ENCODE results near the gene UBN1. TPM values are rescaled to one million over a fixed set of nuclear protein-coding genes. Genes with fewer than 3 reads are reported as not detected.

Gene UBN1
- total RNA-seq, 4 donors from 2014 or later: 24.5 to 47.4 (median 29.2) TPM

- no peak for TF ChIP-seq EP300 (IDR thresholded peaks at IDR 0.05)
- TF ChIP-seq, protein P1, sequence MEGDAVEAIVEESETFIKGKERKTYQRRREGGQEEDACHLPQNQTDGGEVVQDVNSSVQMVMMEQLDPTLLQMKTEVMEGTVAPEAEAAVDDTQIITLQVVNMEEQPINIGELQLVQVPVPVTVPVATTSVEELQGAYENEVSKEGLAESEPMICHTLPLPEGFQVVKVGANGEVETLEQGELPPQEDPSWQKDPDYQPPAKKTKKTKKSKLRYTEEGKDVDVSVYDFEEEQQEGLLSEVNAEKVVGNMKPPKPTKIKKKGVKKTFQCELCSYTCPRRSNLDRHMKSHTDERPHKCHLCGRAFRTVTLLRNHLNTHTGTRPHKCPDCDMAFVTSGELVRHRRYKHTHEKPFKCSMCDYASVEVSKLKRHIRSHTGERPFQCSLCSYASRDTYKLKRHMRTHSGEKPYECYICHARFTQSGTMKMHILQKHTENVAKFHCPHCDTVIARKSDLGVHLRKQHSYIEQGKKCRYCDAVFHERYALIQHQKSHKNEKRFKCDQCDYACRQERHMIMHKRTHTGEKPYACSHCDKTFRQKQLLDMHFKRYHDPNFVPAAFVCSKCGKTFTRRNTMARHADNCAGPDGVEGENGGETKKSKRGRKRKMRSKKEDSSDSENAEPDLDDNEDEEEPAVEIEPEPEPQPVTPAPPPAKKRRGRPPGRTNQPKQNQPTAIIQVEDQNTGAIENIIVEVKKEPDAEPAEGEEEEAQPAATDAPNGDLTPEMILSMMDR (IDR thresholded peaks at IDR 0.05): no peak
- TF ChIP-seq POLR2A (IDR thresholded peaks at IDR 0.05): no peak
- H3K27ac ChIP-seq: no peak overlapping the region
- H3K9me3 ChIP-seq: no peaks in the 10 kb centered on the region
- DNase-seq (ENCODE audit: low spot score in 2 of 2): no peak
- peaks cover 2 to 91% (median 23%) of the 10 kb centered on the region in 3 donors for H3K36me3 ChIP-seq
- no peaks in the 10 kb centered on the region for H3K27me3 ChIP-seq
- WGBS, 2 donors: 74 to 77% methylated on average over 5 of the region's 5 CpGs
- H3K4me1 ChIP-seq: peaks cover 0 to 14% (median 11%) of the 10 kb centered on the region in 4 donors
- no peak overlapping the region for H3K4me3 ChIP-seq
Measured at GRCh38 chr16:4840984-4841383, 6.3 kb upstream of the UBN1 start.

DNA sequence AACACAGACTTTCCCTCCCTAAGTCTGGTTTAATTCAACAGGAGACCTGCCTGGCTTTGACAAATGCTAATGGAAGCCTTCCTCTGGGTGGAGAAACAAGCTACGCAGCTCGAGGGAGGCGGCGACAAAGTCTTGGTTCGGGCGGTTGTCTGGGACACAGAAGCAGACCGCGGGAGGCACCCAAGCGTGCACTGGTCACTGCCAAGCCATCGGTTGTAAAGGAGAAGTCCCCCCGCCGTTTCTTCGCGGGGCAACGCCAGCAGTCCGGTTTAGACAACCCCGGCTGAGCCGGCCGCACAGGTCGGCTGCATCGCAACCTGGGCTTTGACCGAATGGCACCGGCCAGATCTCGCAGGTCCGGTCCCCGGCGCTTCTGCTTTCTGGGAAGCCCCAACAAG, 779 bp upstream of the UBN1 start:
- WGBS, 2 donors: 0% methylated on average over 20 to 24 of the region's 27 CpGs
- Histone ChIP-seq H3K27me3 (no peaks in the 10 kb centered on the region), H3K36me3 (peaks cover 0 to 37% (median 9%) of the 10 kb centered on the region in 3 donors), H3K9me3 (no peaks in the 10 kb centered on the region), H3K4me1 (peaks cover 0 to 52% (median 39%) of the 10 kb centered on the region in 4 donors), H3K27ac (peak overlapping the region; percentile 67 to 99 (median 94)), H3K4me3 (peak overlapping the region; percentile 63 to 95 (median 88))
- TF ChIP-seq POLR2A (IDR thresholded peaks at IDR 0.05) (no peak), EP300 (IDR thresholded peaks at IDR 0.05) (no peak)
- TF ChIP-seq, protein P1 (IDR thresholded peaks at IDR 0.05): no peak
- DNase-seq (ENCODE audit: low spot score in 2 of 2): peak in 1 of 2 donors; percentile 18

- TF ChIP-seq EP300 (IDR thresholded peaks at IDR 0.05) (no peak), POLR2A (IDR thresholded peaks at IDR 0.05) (no peak)
- TF ChIP-seq, protein P1 (IDR thresholded peaks at IDR 0.05): no peak
- WGBS, 2 donors: 0% methylated on average over 53 to 77 of the region's 83 CpGs
- peaks cover 0 to 63% (median 40%) of the 10 kb centered on the region in 4 donors for H3K4me1 ChIP-seq
Measured at GRCh38 chr16:4847774-4848587, 700 bp downstream of the UBN1 start.

DNA sequence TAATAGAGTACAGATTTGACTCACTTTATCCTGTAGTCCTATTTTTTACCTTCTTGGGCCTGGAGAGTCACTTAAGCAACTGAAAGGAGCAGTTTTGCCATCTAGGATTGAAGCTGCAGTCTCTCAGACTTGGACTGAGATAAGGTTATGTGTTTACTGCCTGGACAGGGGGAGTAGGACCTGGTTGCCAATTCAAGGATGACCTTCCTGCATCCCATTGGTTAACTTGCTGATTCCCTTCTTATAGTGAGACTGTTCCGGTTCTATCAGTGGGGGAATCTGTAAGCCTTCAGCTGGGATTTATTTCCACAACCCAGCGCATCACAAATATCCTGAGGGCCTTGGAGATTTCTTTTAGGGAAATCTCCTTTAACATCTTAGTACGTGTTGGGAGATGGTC, 2.9 kb downstream of the UBN1 start:
- DNase-seq (ENCODE audit: low spot score in 2 of 2): no peak
- Histone ChIP-seq H3K27ac (peak overlapping the region in 2 of 4 donors; percentile 33 to 44), H3K9me3 (no peaks in the 10 kb centered on the region), H3K36me3 (peaks cover 0 to 24% (median 8%) of the 10 kb centered on the region in 3 donors), H3K4me1 (peaks cover 0 to 57% (median 37%) of the 10 kb centered on the region in 4 donors), H3K27me3 (no peaks in the 10 kb centered on the region), H3K4me3 (no peak overlapping the region)
- 69 to 75% methylated on average over 3 of the region's 3 CpGs for WGBS, 2 donors
- TF ChIP-seq EP300 (IDR thresholded peaks at IDR 0.05): no peak
- TF ChIP-seq, protein P1 (IDR thresholded peaks at IDR 0.05): no peak
- TF ChIP-seq POLR2A (IDR thresholded peaks at IDR 0.05): no peak

More at GRCh38 chr16:4847774-4848587, 700 bp downstream of the UBN1 start:
- peak in 1 of 2 donors; percentile 46 for DNase-seq (ENCODE audit: low spot score in 2 of 2)
- Histone ChIP-seq H3K36me3 (peaks cover 0 to 24% (median 5%) of the 10 kb centered on the region in 3 donors), H3K4me3 (peak overlapping the region; percentile 63 to 95 (median 88)), H3K27ac (peak overlapping the region; percentile 67 to 99 (median 94)), H3K9me3 (no peaks in the 10 kb centered on the region), H3K27me3 (no peaks in the 10 kb centered on the region)

Data from tibial nerve (tissue), 4 donors.